Gastrocnemius medialis (tissue), 4 donors: ENCODE results near the gene RPS6KL1. TPM values are rescaled to one million over a fixed set of nuclear protein-coding genes. Genes with fewer than 3 reads are reported as not detected.

Experiments used
- ATAC-seq, 2 donors: fragments of 150-250 bp; one replicate each; pipeline ENCODE4 v1.9.1; 2016
- DNase-seq, 2 donors: peaks; one replicate each; pipeline ENCODE4 v3.0.0-alpha.2; 2019
- H3K27ac ChIP-seq, 4 donors: fragments of 200-600 bp; sonication (generic); 1 replicate in 1 of 4; 2 replicates in 3 of 4; pipeline ENCODE4 v1.5.1; 2016 to 2018; ENCODE audit warnings: mild to moderate bottlenecking in 2 of 4, moderate library complexity in 1 of 4
- H3K27me3 ChIP-seq, 3 donors: fragments of 200-600 bp; sonication (generic) in 2 of 3; 1 replicate in 1 of 3; 2 replicates in 2 of 3; pipeline versions ENCODE4 v1.5.1 to v1.6.0; 2016 to 2019; ENCODE audit warnings: mild to moderate bottlenecking in 1 of 3, moderate library complexity in 1 of 3
- H3K36me3 ChIP-seq, 2 donors: fragments of 200-600 bp; sonication (generic) in 1 of 2; one replicate each; pipeline ENCODE4 v1.5.1; 2017 to 2018
- H3K4me1 ChIP-seq, 2 donors: fragments of 200-600 bp; sonication (generic) in 1 of 2; one replicate each; pipeline ENCODE4 v1.5.1; 2016 to 2017; ENCODE audit warnings: mild to moderate bottlenecking in 2 of 2
- H3K4me3 ChIP-seq, 4 donors: fragments of 200-600 bp; sonication (generic) in 3 of 4; 1 replicate in 1 of 4; 2 replicates in 3 of 4; pipeline ENCODE4 v1.5.1; 2016 to 2019; ENCODE audit warnings: mild to moderate bottlenecking in 2 of 4
- H3K9me3 ChIP-seq, 3 donors: fragments of 200-600 bp; sonication (generic) in 2 of 3; 1 replicate in 1 of 3; 2 replicates in 2 of 3; pipeline ENCODE4 v1.5.1; 2016 to 2019
- POLR2A ChIP-seq, 2 donors: fragments of 450-650 bp; IDR thresholded peaks; one replicate each; pipeline ENCODE4 v1.6.1; 2017; ENCODE audit warnings: antibody characterized with exemption in 2 of 2, mild to moderate bottlenecking in 2 of 2, moderate library complexity in 2 of 2
- in situ Hi-C, 4 donors: fragments of 200-750 bp; cut with MboI; loops; one replicate each; pipeline versions ENCODE4 v1.15.0 to v1.8.0; 2017; ENCODE audit warnings: low sequenced_read_pairs in 4 of 4
- intact Hi-C: fragments of 100-400 bp; cut with DNase I; formaldehyde crosslinking; loops from one replicate; pipeline ENCODE4 v1.15.1; 2023; ENCODE audit warnings: low total_unique reads
- total RNA-seq, 4 donors: library from RNA; depleted of rRNA; stranded (reverse); fragments of >200 nt; gene quantifications; one replicate each; pipeline versions ENCODE4 v1.1.0 to v1.2.3, GENCODE V29; 2016
- TF ChIP-seq, protein P1 (sequence below), 5 experiments: fragments of 450-650 bp in 3 of 5; fragments of 200-600 bp in 2 of 5; sonication (generic) in 2 of 5; IDR thresholded peaks in 4 of 5; conservative IDR thresholded peaks in 1 of 5; 1 replicate in 4 of 5; 2 replicates in 1 of 5; pipeline ENCODE4 v1.5.1; 2016 to 2019; ENCODE audit warnings: antibody characterized with exemption in 5 of 5, mild to moderate bottlenecking in 3 of 5, moderate library complexity in 3 of 5

Gene RPS6KL1
- total RNA-seq, 4 donors from 2014 or later = 11.7 to 34.4 (median 18.7) TPM

GRCh38 chr14:74875941-74876913 lies 46.8 kb downstream of the RPS6KL1 start, which contains the start of gene PROX2:
TSS of gene PROX2 (minus strand) at chr14:74876145. CDS start at chr14:74863834, 12,311 bp downstream.
- Histone ChIP-seq H3K4me1 (peaks cover 4 to 5% of the 10 kb centered on the region in 2 donors), H3K27me3 (no peaks in the 10 kb centered on the region), H3K36me3 (no peaks in the 10 kb centered on the region), H3K9me3 (no peaks in the 10 kb centered on the region), H3K27ac (no peak within 1 kb of the TSS), H3K4me3 (no peak within 1 kb of the TSS)
- in situ Hi-C loops = no loop called here
- intact Hi-C loops = no loop called here
- TF ChIP-seq, protein P1, sequence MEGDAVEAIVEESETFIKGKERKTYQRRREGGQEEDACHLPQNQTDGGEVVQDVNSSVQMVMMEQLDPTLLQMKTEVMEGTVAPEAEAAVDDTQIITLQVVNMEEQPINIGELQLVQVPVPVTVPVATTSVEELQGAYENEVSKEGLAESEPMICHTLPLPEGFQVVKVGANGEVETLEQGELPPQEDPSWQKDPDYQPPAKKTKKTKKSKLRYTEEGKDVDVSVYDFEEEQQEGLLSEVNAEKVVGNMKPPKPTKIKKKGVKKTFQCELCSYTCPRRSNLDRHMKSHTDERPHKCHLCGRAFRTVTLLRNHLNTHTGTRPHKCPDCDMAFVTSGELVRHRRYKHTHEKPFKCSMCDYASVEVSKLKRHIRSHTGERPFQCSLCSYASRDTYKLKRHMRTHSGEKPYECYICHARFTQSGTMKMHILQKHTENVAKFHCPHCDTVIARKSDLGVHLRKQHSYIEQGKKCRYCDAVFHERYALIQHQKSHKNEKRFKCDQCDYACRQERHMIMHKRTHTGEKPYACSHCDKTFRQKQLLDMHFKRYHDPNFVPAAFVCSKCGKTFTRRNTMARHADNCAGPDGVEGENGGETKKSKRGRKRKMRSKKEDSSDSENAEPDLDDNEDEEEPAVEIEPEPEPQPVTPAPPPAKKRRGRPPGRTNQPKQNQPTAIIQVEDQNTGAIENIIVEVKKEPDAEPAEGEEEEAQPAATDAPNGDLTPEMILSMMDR (IDR thresholded peaks at IDR 0.05 in 4 of 5, conservative IDR thresholded peaks at IDR 0.05 in 1 of 5) = no peak
- no peak for TF ChIP-seq POLR2A (IDR thresholded peaks at IDR 0.05)
- ATAC-seq = no peak
- DNase-seq = no peak

DNA sequence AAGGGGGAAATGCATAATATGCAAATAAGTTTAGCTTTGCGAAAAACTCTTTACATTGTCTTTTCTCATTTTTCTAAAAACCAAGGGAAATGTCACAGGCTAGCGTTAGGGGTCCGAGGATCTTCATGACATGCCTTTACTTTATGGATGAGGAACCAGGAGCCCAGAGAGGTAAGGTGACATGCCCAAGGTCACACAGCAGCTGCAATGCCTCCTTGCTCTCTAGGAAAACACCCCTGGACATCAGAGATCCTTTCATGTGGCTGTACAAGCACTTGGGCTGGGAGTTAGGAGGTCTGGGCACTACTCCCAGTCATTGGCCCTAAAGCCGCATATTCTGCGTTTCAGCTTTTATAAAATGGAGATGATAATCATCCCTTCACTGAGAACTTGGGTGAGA lies 47.9 kb downstream of the RPS6KL1 start:
- intact Hi-C loops = no loop called here
- no peak overlapping the region for H3K4me3 ChIP-seq
- DNase-seq (no peak), ATAC-seq (no peak)
- H3K27me3 ChIP-seq = no peaks in the 10 kb centered on the region
- TF ChIP-seq, protein P1 (IDR thresholded peaks at IDR 0.05 in 4 of 5, conservative IDR thresholded peaks at IDR 0.05 in 1 of 5) = no peak
- H3K36me3 ChIP-seq = no peaks in the 10 kb centered on the region
- in situ Hi-C loops = no loop called here
- H3K4me1 ChIP-seq = no peaks in the 10 kb centered on the region
- no peaks in the 10 kb centered on the region for H3K9me3 ChIP-seq
- no peak overlapping the region for H3K27ac ChIP-seq

DNA sequence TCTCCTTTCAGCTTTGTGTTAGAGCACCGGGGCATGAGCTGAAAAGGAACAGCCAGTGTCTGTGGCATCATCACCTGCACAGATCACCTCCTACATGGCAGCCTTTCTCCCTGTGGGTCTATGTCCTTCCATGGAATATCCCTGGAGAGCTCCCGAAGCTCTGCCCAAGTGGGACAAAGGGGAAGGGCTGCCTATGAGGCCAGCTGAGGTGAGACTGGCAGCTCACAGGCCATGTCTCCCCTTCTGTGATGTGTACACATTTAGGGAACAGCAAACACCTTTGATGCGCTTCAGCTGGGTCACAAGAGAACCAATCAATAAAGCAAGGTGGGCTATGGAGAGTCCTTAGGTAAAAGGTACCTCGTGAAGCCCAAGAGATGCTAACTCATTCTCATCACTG lies 51.2 kb downstream of the RPS6KL1 start:
- intact Hi-C loops (no loop called here), in situ Hi-C loops (no loop called here)
- no peak for ATAC-seq
- no peak for DNase-seq
- Histone ChIP-seq H3K4me3 (no peak overlapping the region), H3K9me3 (no peaks in the 10 kb centered on the region), H3K27ac (no peak overlapping the region), H3K4me1 (no peaks in the 10 kb centered on the region), H3K36me3 (no peaks in the 10 kb centered on the region), H3K27me3 (no peaks in the 10 kb centered on the region)
- no peak for TF ChIP-seq POLR2A (IDR thresholded peaks at IDR 0.05)
- TF ChIP-seq, protein P1 (IDR thresholded peaks at IDR 0.05 in 4 of 5, conservative IDR thresholded peaks at IDR 0.05 in 1 of 5) = no peak

GRCh38 chr14:74868739-74869138 lies 54.3 kb downstream of the RPS6KL1 start:
- no peak for ATAC-seq

More at GRCh38 chr14:74868739-74869138, 54.3 kb downstream of the RPS6KL1 start:
- no peak for TF ChIP-seq POLR2A (IDR thresholded peaks at IDR 0.05)
- TF ChIP-seq, protein P1 (IDR thresholded peaks at IDR 0.05 in 4 of 5, conservative IDR thresholded peaks at IDR 0.05 in 1 of 5) = no peak
- in situ Hi-C loops = no loop called here
- intact Hi-C loops = no loop called here
- no peak for DNase-seq
- H3K9me3 ChIP-seq = no peaks in the 10 kb centered on the region
- H3K27me3 ChIP-seq = no peaks in the 10 kb centered on the region
- no peaks in the 10 kb centered on the region for H3K4me1 ChIP-seq
- no peak overlapping the region for H3K4me3 ChIP-seq
- no peaks in the 10 kb centered on the region for H3K36me3 ChIP-seq
- no peak overlapping the region for H3K27ac ChIP-seq
